ENCODE data around the gene INMT.

DNA sequence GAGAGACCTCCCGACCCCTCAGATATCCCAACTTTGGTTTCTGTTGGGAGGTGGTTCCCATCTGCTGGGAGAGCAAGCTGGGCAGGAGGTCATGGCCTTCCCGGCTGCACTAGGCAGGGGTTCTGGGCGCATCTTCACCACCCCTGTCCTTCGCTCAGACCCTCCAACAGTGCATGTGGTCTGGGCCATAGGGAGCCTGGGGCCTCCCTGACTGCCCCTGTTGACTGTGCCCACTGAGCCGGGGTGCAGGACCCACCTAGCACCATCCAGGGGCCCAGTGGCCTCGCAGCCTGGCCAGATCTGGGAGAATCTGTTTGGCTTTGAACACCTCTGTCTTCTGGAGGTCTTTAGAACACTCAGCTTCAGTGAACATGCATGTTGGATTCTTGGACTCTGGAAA is 18.7 kb upstream of the INMT start:
- TF ChIP-seq TAF1 (IDR thresholded peaks at IDR 0.05; ENCODE audit: borderline replicate concordance, low read depth, low read length) (no peak), POLR2A (IDR thresholded peaks at IDR 0.05; ENCODE audit: low read depth, low read length) (no peak)
